Measurements from ENCODE around the gene HIGD1B.

- no peak for TF ChIP-seq CTCF (IDR thresholded peaks at IDR 0.05 in 4 of 5, conservative IDR thresholded peaks at IDR 0.05 in 1 of 5)
- no peak for TF ChIP-seq POLR2A (IDR thresholded peaks at IDR 0.05)
These were observed 39.3 kb downstream of the HIGD1B start for GRCh38 chr17:44887016-44887415.
